ENCODE measurements around the gene HPSE2. TPM values are rescaled to one million over a fixed set of nuclear protein-coding genes. Genes with fewer than 3 reads are reported as not detected.

The HPSE2 gene
- total and polyA plus RNA-seq, 2 experiments from 2014 or later, result 0.10 to 0.24 TPM

- no peak for TF ChIP-seq ZNF462 (CRISPR knock-in tag; IDR thresholded peaks at IDR 0.05)
Measured at GRCh38 chr10:98878418-98878817, 357.2 kb downstream of the HPSE2 start (continued).

GRCh38 chr10:98861962-98862361 is 373.7 kb downstream of the HPSE2 start:
- Histone ChIP-seq H3K27me3 (ENCODE audit: insufficient read depth) (no peaks in the 10 kb centered on the region), H4K20me1 (replicated peaks; ENCODE audit: insufficient read depth) (no peaks in the 10 kb centered on the region), H3K79me2 (replicated peaks; ENCODE audit: insufficient read depth) (no peaks in the 10 kb centered on the region), H2AFZ (no peak overlapping the region; the same call in 1 of the 2 replicates), H3K4me3 (no peak overlapping the region), H3K4me1 (ENCODE audit: insufficient read depth) (no peaks in the 10 kb centered on the region), H3F3A (replicated peaks; ENCODE audit: low read depth) (no peaks in the 10 kb centered on the region), H3K27ac (ENCODE audit: low read depth) (no peak overlapping the region), H3K9me2 (ENCODE audit: insufficient read depth) (peaks cover 6% of the 10 kb centered on the region; the same call in 1 of the 2 replicates), H3K36me3 (ENCODE audit: insufficient read depth) (0 out of 2 replicates have a peak, but pooled peaks cover 7% of the 10 kb centered on the region), H3K4me2 (no peak overlapping the region)
- Mint-ChIP-seq H3K36me3 (ENCODE audit: low read depth) (no peaks in the 10 kb centered on the region), H3K27me3 (ENCODE audit: insufficient read depth, low read depth, poor library complexity) (peaks cover 2% of the 10 kb centered on the region), H3K9me3 (peaks cover 6% of the 10 kb centered on the region; the same call in 2 of the 3 replicates), H3K4me3 (no peak overlapping the region), H3K27ac (no peak overlapping the region), H3K4me1 (no peaks in the 10 kb centered on the region; the same call in 2 of the 3 replicates)
- no peak for ATAC-seq
- no peak for DNase-seq (ENCODE audit: low spot score)
- no peak for TF ChIP-seq ZNF114 (CRISPR knock-in tag; IDR thresholded peaks at IDR 0.05)
- TF ChIP-seq CTCF (conservative IDR thresholded peaks at IDR 0.05; ENCODE audit: low read depth in 2 of 2), result no peak
- TF ChIP-seq REST (IDR thresholded peaks at IDR 0.05; ENCODE audit: unreplicated experiment), result no peak
- no peak for TF ChIP-seq ETS1 (IDR thresholded peaks at IDR 0.05)

Measured in GM23338 (cell line).